ENCODE measurements around the gene ZNF331.

Gene ZNF331

DNA sequence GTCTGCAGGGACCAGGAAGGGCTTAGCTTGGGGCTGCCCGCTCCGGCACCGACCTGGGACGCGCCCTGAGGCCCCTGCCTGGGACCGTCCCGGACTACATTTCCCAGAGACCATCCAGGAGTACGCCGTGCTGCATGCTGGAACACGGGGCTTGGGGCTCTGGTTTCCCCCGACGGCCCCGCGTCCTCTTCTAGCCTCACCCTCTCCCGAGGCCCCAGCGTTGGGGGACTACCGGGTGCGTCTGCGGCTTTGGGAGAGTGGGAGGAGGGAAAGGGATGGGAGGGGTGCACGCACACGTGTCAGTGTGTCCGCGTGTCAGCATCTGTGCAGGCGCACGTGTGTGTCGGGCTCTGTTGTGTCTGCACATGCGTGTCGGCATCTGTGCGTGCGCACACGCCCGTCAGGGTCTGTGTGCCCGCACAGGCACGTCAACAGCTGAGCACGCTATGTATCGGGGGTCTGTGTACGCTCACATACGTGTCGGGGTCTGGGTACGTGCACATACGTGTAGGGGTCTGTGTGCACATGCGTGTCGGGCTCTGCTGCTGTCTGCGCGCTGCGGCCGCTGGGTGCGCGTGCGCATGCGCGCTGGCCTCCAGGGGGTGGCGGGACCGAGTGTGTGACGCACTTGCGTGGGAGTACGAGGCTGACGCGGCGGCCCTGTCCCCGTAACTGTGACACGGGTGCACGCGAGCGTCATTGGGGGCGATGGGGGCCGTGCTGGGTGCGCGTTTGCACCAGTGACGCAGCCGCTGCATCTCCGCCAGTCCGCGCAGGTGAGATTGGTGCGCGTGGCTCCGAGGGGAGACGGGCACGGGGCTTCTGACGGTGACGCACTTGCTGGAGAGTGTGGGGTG, at the start of gene ZNF331 (continued):
- TF ChIP-seq ZNF239 (tag by site-specific recombination; IDR thresholded peaks at IDR 0.05) (no peak), ZNF501 (tag by site-specific recombination; IDR thresholded peaks at IDR 0.05) (peak; percentile 87), WT1 (tag by site-specific recombination; IDR thresholded peaks at IDR 0.05) (peak; percentile 56), ZIC2 (tag by site-specific recombination; IDR thresholded peaks at IDR 0.05) (no peak), ZNF324 (tag by site-specific recombination; IDR thresholded peaks at IDR 0.05) (no peak), ZNF302 (tag by site-specific recombination; IDR thresholded peaks at IDR 0.05; ENCODE audit: low read depth) (no peak), ZNF776 (tag by site-specific recombination; IDR thresholded peaks at IDR 0.05; ENCODE audit: borderline replicate concordance) (no peak), ZNF140 (tag by site-specific recombination; IDR thresholded peaks at IDR 0.05) (no peak), SP3 (tag by site-specific recombination; IDR thresholded peaks at IDR 0.05) (peak; percentile 49; the same call in 1 of the 2 replicates), ZNF624 (tag by site-specific recombination; IDR thresholded peaks at IDR 0.05) (no peak), ZNF394 (tag by site-specific recombination; IDR thresholded peaks at IDR 0.05; ENCODE audit: borderline replicate concordance) (no peak), OSR2 (tag by site-specific recombination; IDR thresholded peaks at IDR 0.05) (no peak), YY1 (tag by site-specific recombination; IDR thresholded peaks at IDR 0.05) (no peak), ZNF514 (tag by site-specific recombination; IDR thresholded peaks at IDR 0.05) (no peak), ZNF837 (tag by site-specific recombination; IDR thresholded peaks at IDR 0.05) (no peak), ZBTB48 (tag by site-specific recombination; IDR thresholded peaks at IDR 0.05) (peak; percentile 74), ZNF416 (tag by site-specific recombination; IDR thresholded peaks at IDR 0.05) (no peak), MEIS1 (CRISPR knock-in tag; IDR thresholded peaks at IDR 0.05; ENCODE audit: borderline replicate concordance) (no peak), ZNF792 (tag by site-specific recombination; IDR thresholded peaks at IDR 0.05) (no peak), ZNF600 (tag by site-specific recombination; IDR thresholded peaks at IDR 0.05) (no peak), ZNF473 (tag by site-specific recombination; IDR thresholded peaks at IDR 0.05) (no peak), ZNF354C (tag by site-specific recombination; IDR thresholded peaks at IDR 0.05; ENCODE audit: borderline replicate concordance, low read depth) (no peak), BCL11B (tag by site-specific recombination; IDR thresholded peaks at IDR 0.05; ENCODE audit: low read depth) (no peak)
- TF ChIP-seq, protein P1, sequence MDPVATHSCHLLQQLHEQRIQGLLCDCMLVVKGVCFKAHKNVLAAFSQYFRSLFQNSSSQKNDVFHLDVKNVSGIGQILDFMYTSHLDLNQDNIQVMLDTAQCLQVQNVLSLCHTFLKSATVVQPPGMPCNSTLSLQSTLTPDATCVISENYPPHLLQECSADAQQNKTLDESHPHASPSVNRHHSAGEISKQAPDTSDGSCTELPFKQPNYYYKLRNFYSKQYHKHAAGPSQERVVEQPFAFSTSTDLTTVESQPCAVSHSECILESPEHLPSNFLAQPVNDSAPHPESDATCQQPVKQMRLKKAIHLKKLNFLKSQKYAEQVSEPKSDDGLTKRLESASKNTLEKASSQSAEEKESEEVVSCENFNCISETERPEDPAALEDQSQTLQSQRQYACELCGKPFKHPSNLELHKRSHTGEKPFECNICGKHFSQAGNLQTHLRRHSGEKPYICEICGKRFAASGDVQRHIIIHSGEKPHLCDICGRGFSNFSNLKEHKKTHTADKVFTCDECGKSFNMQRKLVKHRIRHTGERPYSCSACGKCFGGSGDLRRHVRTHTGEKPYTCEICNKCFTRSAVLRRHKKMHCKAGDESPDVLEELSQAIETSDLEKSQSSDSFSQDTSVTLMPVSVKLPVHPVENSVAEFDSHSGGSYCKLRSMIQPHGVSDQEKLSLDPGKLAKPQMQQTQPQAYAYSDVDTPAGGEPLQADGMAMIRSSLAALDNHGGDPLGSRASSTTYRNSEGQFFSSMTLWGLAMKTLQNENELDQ (tag by site-specific recombination; IDR thresholded peaks at IDR 0.05; ENCODE audit: low read depth), result no peak
- TF ChIP-seq, protein P2, sequence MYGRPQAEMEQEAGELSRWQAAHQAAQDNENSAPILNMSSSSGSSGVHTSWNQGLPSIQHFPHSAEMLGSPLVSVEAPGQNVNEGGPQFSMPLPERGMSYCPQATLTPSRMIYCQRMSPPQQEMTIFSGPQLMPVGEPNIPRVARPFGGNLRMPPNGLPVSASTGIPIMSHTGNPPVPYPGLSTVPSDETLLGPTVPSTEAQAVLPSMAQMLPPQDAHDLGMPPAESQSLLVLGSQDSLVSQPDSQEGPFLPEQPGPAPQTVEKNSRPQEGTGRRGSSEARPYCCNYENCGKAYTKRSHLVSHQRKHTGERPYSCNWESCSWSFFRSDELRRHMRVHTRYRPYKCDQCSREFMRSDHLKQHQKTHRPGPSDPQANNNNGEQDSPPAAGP (tag by site-specific recombination; IDR thresholded peaks at IDR 0.05), result no peak
- TF ChIP-seq, protein P3, sequence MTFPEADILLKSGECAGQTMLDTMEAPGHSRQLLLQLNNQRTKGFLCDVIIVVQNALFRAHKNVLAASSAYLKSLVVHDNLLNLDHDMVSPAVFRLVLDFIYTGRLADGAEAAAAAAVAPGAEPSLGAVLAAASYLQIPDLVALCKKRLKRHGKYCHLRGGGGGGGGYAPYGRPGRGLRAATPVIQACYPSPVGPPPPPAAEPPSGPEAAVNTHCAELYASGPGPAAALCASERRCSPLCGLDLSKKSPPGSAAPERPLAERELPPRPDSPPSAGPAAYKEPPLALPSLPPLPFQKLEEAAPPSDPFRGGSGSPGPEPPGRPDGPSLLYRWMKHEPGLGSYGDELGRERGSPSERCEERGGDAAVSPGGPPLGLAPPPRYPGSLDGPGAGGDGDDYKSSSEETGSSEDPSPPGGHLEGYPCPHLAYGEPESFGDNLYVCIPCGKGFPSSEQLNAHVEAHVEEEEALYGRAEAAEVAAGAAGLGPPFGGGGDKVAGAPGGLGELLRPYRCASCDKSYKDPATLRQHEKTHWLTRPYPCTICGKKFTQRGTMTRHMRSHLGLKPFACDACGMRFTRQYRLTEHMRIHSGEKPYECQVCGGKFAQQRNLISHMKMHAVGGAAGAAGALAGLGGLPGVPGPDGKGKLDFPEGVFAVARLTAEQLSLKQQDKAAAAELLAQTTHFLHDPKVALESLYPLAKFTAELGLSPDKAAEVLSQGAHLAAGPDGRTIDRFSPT (tag by site-specific recombination; IDR thresholded peaks at IDR 0.05), result no peak; the same call in 1 of the 2 replicates
- TF ChIP-seq, protein P4, sequence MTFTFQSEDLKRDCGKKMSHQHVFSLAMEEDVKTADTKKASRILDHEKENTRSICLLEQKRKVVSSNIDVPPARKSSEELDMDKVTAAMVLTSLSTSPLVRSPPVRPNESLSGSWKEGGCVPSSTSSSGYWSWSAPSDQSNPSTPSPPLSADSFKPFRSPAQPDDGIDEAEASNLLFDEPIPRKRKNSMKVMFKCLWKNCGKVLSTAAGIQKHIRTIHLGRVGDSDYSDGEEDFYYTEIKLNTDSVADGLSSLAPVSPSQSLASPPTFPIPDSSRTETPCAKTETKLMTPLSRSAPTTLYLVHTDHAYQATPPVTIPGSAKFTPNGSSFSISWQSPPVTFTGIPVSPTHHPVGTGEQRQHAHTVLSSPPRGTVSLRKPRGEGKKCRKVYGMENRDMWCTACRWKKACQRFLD (tag by site-specific recombination; IDR thresholded peaks at IDR 0.05), result no peak
- TF ChIP-seq, protein P5, sequence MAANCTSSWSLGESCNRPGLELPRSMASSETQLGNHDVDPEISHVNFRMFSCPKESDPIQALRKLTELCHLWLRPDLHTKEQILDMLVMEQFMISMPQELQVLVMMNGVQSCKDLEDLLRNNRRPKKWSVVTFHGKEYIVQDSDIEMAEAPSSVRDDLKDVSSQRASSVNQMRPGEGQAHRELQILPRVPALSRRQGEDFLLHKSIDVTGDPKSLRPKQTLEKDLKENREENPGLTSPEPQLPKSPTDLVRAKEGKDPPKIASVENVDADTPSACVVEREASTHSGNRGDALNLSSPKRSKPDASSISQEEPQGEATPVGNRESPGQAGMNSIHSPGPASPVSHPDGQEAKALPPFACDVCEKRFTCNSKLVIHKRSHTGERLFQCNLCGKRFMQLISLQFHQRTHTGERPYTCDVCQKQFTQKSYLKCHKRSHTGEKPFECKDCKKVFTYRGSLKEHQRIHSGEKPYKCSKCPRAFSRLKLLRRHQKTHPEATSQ (tag by site-specific recombination; IDR thresholded peaks at IDR 0.05), result no peak; the same call in 1 of the 2 replicates
- TF ChIP-seq, protein P6, sequence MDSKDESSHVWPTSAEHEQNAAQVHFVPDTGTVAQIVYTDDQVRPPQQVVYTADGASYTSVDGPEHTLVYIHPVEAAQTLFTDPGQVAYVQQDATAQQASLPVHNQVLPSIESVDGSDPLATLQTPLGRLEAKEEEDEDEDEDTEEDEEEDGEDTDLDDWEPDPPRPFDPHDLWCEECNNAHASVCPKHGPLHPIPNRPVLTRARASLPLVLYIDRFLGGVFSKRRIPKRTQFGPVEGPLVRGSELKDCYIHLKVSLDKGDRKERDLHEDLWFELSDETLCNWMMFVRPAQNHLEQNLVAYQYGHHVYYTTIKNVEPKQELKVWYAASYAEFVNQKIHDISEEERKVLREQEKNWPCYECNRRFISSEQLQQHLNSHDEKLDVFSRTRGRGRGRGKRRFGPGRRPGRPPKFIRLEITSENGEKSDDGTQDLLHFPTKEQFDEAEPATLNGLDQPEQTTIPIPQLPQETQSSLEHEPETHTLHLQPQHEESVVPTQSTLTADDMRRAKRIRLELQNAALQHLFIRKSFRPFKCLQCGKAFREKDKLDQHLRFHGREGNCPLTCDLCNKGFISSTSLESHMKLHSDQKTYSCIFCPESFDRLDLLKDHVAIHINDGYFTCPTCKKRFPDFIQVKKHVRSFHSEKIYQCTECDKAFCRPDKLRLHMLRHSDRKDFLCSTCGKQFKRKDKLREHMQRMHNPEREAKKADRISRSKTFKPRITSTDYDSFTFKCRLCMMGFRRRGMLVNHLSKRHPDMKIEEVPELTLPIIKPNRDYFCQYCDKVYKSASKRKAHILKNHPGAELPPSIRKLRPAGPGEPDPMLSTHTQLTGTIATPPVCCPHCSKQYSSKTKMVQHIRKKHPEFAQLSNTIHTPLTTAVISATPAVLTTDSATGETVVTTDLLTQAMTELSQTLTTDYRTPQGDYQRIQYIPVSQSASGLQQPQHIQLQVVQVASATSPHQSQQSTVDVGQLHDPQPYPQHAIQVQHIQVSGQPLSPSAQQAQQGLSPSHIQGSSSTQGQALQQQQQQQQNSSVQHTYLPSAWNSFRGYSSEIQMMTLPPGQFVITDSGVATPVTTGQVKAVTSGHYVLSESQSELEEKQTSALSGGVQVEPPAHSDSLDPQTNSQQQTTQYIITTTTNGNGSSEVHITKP (tag by site-specific recombination; IDR thresholded peaks at IDR 0.05), result peak; percentile 31; the same call in 1 of the 2 replicates
